Endothelial cell of umbilical vein (primary cell): ENCODE data around the gene RNPEPL1. TPM values are rescaled to one million over a fixed set of nuclear protein-coding genes. Genes with fewer than 3 reads are reported as not detected.

Source experiments
- BruUV-seq: library from RNA; stranded (reverse); fragments of 400-500 nt; replicated peaks from 2 replicates; lab custom pipeline; 2021; lab: Mats Ljungman, UMichigan
- CTCF ChIA-PET: fragments of 300-600, 350-600 bp; sonication (Branson Sonifier 250); formaldehyde crosslinking; loops from one replicate; lab custom pipeline; 2021; ENCODE audit warnings: antibody characterized with exemption, inconsistent platforms; lab: Charles Lee
- POLR2A ChIA-PET: fragments of 300-600, 350-600 bp; sonication (Branson Sonifier 250); formaldehyde crosslinking; loops from one replicate; lab custom pipeline; 2021; ENCODE audit warnings: antibody characterized with exemption, inconsistent platforms; lab: Charles Lee
- DNase-seq: peaks from one replicate; pipeline ENCODE4 v3.0.0-alpha.2; 2011; ENCODE audit warnings: low read depth, low spot score
- FAIRE-seq: peaks from 2 replicates; lab custom pipeline; 2011; peaks lifted over from hg19 to GRCh38; lab: Jason Lieb, UNC
- H2AFZ ChIP-seq: 2 replicates; pipeline ENCODE4 v1.6.0; 2012; ENCODE audit warnings: low read depth, low read length, control low read depth, inconsistent platforms
- H3K27ac ChIP-seq: 2 replicates; pipeline ENCODE4 v1.5.1; 2011; ENCODE audit warnings: low read depth, mild to moderate bottlenecking, control low read depth, low read length, moderate library complexity; ENCODE audit not compliant: insufficient read depth
- H3K27me3 ChIP-seq, 2 experiments: 2 replicates each; pipeline versions ENCODE4 v1.6.0 to v1.6.1; 2011; ENCODE audit warnings: low read length in 2 of 2, mixed read lengths in 1 of 2; ENCODE audit not compliant: control insufficient read depth in 2 of 2, insufficient read depth in 2 of 2
- H3K36me3 ChIP-seq, 2 experiments: 2 replicates in 1 of 2; 3 replicates in 1 of 2; pipeline ENCODE4 v1.5.1; 2011; ENCODE audit warnings: low read length in 2 of 2, mild to moderate bottlenecking in 1 of 2, moderate library complexity in 1 of 2; ENCODE audit not compliant: control insufficient read depth in 2 of 2, insufficient read depth in 2 of 2; ENCODE audit errors: extremely low read depth in 1 of 2
- H3K4me1 ChIP-seq: 3 replicates; pipeline ENCODE4 v1.5.1; 2011; ENCODE audit warnings: mild to moderate bottlenecking, low read length; ENCODE audit not compliant: control insufficient read depth, insufficient read depth; ENCODE audit errors: extremely low read depth
- H3K4me2 ChIP-seq: 2 replicates; pipeline ENCODE4 v1.6.1; 2011; ENCODE audit warnings: low read length, control low read depth, mixed read lengths; ENCODE audit not compliant: insufficient read depth
- H3K4me3 ChIP-seq, 3 experiments: fragments of 200-600 bp in 1 of 3; sonication (generic), shearing (Covaris generic) in 1 of 3; replicated peaks in 1 of 3; 2 replicates each; pipeline ENCODE4 v1.5.1; 2011 to 2016; ENCODE audit warnings: control low read depth in 3 of 3, low read length in 3 of 3, mild to moderate bottlenecking in 2 of 3, inconsistent platforms in 1 of 3, low read depth in 1 of 3, moderate library complexity in 1 of 3; ENCODE audit not compliant: insufficient read depth in 1 of 3
- H3K79me2 ChIP-seq: 2 replicates; pipeline ENCODE4 v1.6.0; 2012; ENCODE audit warnings: low read length, inconsistent platforms; ENCODE audit not compliant: control insufficient read depth, insufficient read depth
- H3K9ac ChIP-seq: replicated peaks from 2 replicates; pipeline ENCODE3; 2011; ENCODE audit warnings: low read length, control low read depth; ENCODE audit not compliant: insufficient read depth; ENCODE audit errors: extremely low read depth
- H3K9me1 ChIP-seq: replicated peaks from 3 replicates; pipeline ENCODE4 v1.6.0; 2011; ENCODE audit warnings: mild to moderate bottlenecking, low read length; ENCODE audit not compliant: control insufficient read depth, insufficient read depth; ENCODE audit errors: extremely low read depth
- H3K9me3 ChIP-seq: replicated peaks from 2 replicates; pipeline ENCODE4 v1.5.1; 2012; ENCODE audit warnings: low read length, inconsistent platforms; ENCODE audit not compliant: control insufficient read depth, insufficient read depth
- H4K20me1 ChIP-seq: replicated peaks from 2 replicates; pipeline ENCODE3; 2011; ENCODE audit warnings: mild to moderate bottlenecking, low read length; ENCODE audit not compliant: control insufficient read depth, insufficient read depth; ENCODE audit errors: extremely low read depth
- CTCF ChIP-seq, 2 donors: IDR thresholded peaks; 1 replicate in 1 of 2; 2 replicates in 1 of 2; pipeline ENCODE4 v1.5.1; 2011; ENCODE audit warnings: low read length in 2 of 2, mild to moderate bottlenecking in 2 of 2, moderate library complexity in 2 of 2, control low read depth in 1 of 2, inconsistent platforms in 1 of 2, low read depth in 1 of 2; ENCODE audit not compliant: insufficient read depth in 1 of 2; ENCODE audit errors: extremely low read depth in 1 of 2
- EZH2 ChIP-seq: IDR thresholded peaks from 2 replicates; pipeline ENCODE4 v1.6.1; 2012; ENCODE audit warnings: borderline replicate concordance, low read depth, mild to moderate bottlenecking, moderate library complexity, low read length, inconsistent platforms; ENCODE audit not compliant: severe bottlenecking
- FOS ChIP-seq: IDR thresholded peaks from 2 replicates; pipeline ENCODE4 v1.6.1; 2011; ENCODE audit warnings: mild to moderate bottlenecking, low read length, moderate library complexity, borderline replicate concordance; ENCODE audit not compliant: insufficient read depth
- GATA2 ChIP-seq: IDR thresholded peaks from 2 replicates; pipeline ENCODE4 v1.7.0; 2011; ENCODE audit warnings: low read depth, mild to moderate bottlenecking, moderate library complexity, mixed read lengths, low read length; ENCODE audit not compliant: insufficient read length, insufficient read depth
- JUN ChIP-seq: IDR thresholded peaks from 2 replicates; pipeline ENCODE4 v1.6.1; 2011; ENCODE audit warnings: borderline replicate concordance, low read depth; ENCODE audit not compliant: insufficient read length, insufficient read depth
- MYC ChIP-seq: IDR thresholded peaks from one replicate; pipeline ENCODE4 v1.6.1; 2011; ENCODE audit warnings: mild to moderate bottlenecking, low read depth, low read length
- POLR2A ChIP-seq: IDR thresholded peaks from 2 replicates; pipeline ENCODE4 v1.6.1; 2012; ENCODE audit warnings: low read depth, mild to moderate bottlenecking, control low read depth, low read length
- POLR2AphosphoS5 ChIP-seq: IDR thresholded peaks from 2 replicates; pipeline ENCODE4 v1.6.1; 2012; ENCODE audit warnings: low read depth, mild to moderate bottlenecking, control low read depth, low read length, moderate library complexity; ENCODE audit not compliant: insufficient read depth
- dilution Hi-C: fragments of 300-500 bp; cut with MboI; formaldehyde crosslinking; loops from one replicate; pipeline ENCODE4 v1.15.0; 2019; ENCODE audit warnings: low sequenced_read_pairs; ENCODE audit not compliant: extremely low pct_ligation_motif_present
- intact Hi-C: fragments of 100-400 bp; cut with micrococcal nuclease; formaldehyde crosslinking; loops from one replicate; pipeline ENCODE4 v1.10.0; 2022
- polyA plus RNA-seq, 4 experiments: library from polyadenylated mRNA; depleted of rRNA in 3 of 4; stranded (reverse) in 3 of 4; unstranded in 1 of 4; fragments of >200 nt; gene quantifications; 2 replicates each; pipeline versions ENCODE4 v1.2.1 to v1.2.3, GENCODE V29; 2011 to 2012; ENCODE audit warnings: missing spikeins in 1 of 4
- total RNA-seq: library from RNA; stranded (reverse); gene quantifications from 2 replicates; pipeline ENCODE4 v1.2.3, GENCODE V29; 2021
- TF ChIP-seq, protein P1 (sequence below): IDR thresholded peaks from 2 replicates; pipeline ENCODE4 v1.6.1; 2011; ENCODE audit not compliant: insufficient read depth, insufficient read length

Gene RNPEPL1
- total and polyA plus RNA-seq, 2 donors (not counting 3 experiments of a cell fraction or from before 2014, with no cell fraction given), result 35.8 to 67.1 TPM

DNA sequence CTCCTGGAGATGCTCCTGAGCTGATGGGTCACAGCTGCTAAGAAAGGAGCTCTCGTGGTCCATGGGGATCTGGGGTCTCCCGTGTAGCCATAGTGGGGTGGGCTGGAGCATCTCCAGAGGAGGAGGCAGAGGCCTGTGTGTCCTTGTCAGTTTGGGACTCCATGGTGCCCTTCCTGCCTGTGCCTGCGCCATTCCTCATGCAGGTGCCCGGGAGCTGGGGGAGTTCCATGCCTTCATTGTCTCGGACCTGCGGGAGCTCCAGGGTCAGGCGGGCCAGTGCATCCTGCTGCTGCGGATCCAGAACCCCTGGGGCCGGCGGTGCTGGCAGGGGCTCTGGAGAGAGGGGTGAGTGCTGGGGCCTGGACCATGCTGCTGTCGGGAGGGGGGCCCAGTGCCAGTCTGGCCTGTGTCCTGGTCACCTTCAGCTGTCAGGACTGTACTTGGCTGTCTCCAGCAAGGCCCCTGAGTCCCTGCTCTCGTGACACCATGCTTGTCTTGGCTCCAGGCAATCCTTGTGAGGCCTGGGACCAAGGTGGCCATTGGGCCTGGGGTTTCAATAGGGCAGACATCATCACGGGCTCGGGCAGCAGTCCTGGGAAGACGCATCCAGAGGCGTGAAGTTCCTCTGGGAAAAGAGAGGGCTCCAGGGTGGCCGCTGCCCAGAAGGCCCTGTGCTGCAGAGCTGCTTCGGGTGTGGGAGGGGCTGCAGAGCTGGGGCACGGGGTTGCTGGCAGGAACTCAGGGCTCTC, 25.6 kb downstream of the RNPEPL1 start:
- CTCF ChIA-PET, result no interaction called here
- POLR2A ChIA-PET, result no interaction called here
- Histone ChIP-seq H2AFZ (no peak overlapping the region), H3K27ac (no peak overlapping the region), H3K4me2 (no peak overlapping the region), H3K9me1 (no peaks in the 10 kb centered on the region), H3K27me3 (no peaks in the 10 kb centered on the region), H3K4me3 (no peak overlapping the region), H3K9ac (no peak overlapping the region), H3K36me3 (peaks cover 2 to 25% of the 10 kb centered on the region in 2 experiments), H4K20me1 (no peaks in the 10 kb centered on the region), H3K79me2 (peaks cover 14% of the 10 kb centered on the region), H3K9me3 (no peaks in the 10 kb centered on the region), H3K4me1 (no peaks in the 10 kb centered on the region)
- TF ChIP-seq EZH2, result no peak
- TF ChIP-seq POLR2AphosphoS5, result no peak
- no peak for TF ChIP-seq GATA2
- TF ChIP-seq FOS, result no peak
- TF ChIP-seq POLR2A, result no peak
- no peak for TF ChIP-seq JUN
- TF ChIP-seq CTCF (IDR thresholded peaks at IDR 0.05; ENCODE audit: extremely low read depth in 1 of 2, insufficient read depth in 1 of 2, low read depth in 1 of 2, low read length in 2 of 2), result no peak
- TF ChIP-seq MYC, result no peak
- TF ChIP-seq, protein P1, sequence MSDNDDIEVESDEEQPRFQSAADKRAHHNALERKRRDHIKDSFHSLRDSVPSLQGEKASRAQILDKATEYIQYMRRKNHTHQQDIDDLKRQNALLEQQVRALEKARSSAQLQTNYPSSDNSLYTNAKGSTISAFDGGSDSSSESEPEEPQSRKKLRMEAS, result no peak
- BruUV-seq, result no TSS peak
- intact Hi-C loops, result no loop called here
- DNase-seq, result no peak
- dilution Hi-C loops, result no loop called here
- FAIRE-seq, result no peak
